Fibroblast of the aortic adventitia (primary cell): ENCODE measurements around the gene E2F8. TPM values are rescaled to one million over a fixed set of nuclear protein-coding genes. Genes with fewer than 3 reads are reported as not detected.

ENCODE experiments used
- DNase-seq: peaks from one replicate; pipeline ENCODE4 v3.0.0-alpha.2; 2010; ENCODE audit warnings: low read depth
- H3K4me3 ChIP-seq: 2 replicates; pipeline ENCODE4 v1.5.1; 2011; ENCODE audit warnings: low read depth, mild to moderate bottlenecking, control low read depth, low read length, moderate library complexity
- total RNA-seq: library from RNA; depleted of rRNA; stranded (reverse); fragments of >200 nt; gene quantifications from 2 replicates; pipeline ENCODE4 v1.2.3, GENCODE V29; 2012; ENCODE audit warnings: low replicate concordance
- TF ChIP-seq, protein P1 (sequence below): IDR thresholded peaks from 2 replicates; pipeline ENCODE4 v1.5.1; 2011; ENCODE audit warnings: mild to moderate bottlenecking, low read length, control low read depth, inconsistent platforms; ENCODE audit not compliant: insufficient read depth

Gene E2F8
- total RNA-seq, 1 donor, result 4.4 TPM

- TF ChIP-seq, protein P1, sequence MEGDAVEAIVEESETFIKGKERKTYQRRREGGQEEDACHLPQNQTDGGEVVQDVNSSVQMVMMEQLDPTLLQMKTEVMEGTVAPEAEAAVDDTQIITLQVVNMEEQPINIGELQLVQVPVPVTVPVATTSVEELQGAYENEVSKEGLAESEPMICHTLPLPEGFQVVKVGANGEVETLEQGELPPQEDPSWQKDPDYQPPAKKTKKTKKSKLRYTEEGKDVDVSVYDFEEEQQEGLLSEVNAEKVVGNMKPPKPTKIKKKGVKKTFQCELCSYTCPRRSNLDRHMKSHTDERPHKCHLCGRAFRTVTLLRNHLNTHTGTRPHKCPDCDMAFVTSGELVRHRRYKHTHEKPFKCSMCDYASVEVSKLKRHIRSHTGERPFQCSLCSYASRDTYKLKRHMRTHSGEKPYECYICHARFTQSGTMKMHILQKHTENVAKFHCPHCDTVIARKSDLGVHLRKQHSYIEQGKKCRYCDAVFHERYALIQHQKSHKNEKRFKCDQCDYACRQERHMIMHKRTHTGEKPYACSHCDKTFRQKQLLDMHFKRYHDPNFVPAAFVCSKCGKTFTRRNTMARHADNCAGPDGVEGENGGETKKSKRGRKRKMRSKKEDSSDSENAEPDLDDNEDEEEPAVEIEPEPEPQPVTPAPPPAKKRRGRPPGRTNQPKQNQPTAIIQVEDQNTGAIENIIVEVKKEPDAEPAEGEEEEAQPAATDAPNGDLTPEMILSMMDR, result no peak
- no peak overlapping the region for H3K4me3 ChIP-seq
- peak; percentile 41 for DNase-seq
Measured at GRCh38 chr11:19209617-19210370, 31.0 kb downstream of the E2F8 start.

- TF ChIP-seq, protein P1, result no peak
- H3K4me3 ChIP-seq, result no peak overlapping the region
- DNase-seq, result no peak
Measured at GRCh38 chr11:19208959-19209546, 31.7 kb downstream of the E2F8 start.

- TF ChIP-seq, protein P1, result no peak
- H3K4me3 ChIP-seq, result no peak overlapping the region
- DNase-seq, result no peak
Measured at GRCh38 chr11:19208181-19208580, 32.6 kb downstream of the E2F8 start.

DNA sequence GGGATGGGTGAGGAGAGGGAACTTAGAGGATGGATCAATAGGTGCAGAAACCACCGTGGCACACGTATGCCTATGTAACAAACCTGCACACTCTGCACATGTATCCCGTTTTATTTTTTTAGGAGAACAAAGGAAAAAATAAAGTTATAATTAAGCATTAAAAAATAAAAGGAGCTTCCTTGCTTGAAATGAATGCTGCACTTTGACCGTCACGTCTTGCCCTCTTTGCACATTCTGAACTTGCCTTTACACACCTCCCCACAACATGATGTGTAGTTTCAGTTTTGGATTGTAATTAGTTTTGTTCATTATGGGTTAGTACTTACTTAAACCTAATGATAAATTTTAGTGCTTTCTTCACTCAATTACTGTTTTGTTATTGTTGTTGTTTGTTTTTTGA, 35.9 kb downstream of the E2F8 start:
- TF ChIP-seq, protein P1, result no peak
- DNase-seq, result no peak
- H3K4me3 ChIP-seq, result no peak overlapping the region

DNA sequence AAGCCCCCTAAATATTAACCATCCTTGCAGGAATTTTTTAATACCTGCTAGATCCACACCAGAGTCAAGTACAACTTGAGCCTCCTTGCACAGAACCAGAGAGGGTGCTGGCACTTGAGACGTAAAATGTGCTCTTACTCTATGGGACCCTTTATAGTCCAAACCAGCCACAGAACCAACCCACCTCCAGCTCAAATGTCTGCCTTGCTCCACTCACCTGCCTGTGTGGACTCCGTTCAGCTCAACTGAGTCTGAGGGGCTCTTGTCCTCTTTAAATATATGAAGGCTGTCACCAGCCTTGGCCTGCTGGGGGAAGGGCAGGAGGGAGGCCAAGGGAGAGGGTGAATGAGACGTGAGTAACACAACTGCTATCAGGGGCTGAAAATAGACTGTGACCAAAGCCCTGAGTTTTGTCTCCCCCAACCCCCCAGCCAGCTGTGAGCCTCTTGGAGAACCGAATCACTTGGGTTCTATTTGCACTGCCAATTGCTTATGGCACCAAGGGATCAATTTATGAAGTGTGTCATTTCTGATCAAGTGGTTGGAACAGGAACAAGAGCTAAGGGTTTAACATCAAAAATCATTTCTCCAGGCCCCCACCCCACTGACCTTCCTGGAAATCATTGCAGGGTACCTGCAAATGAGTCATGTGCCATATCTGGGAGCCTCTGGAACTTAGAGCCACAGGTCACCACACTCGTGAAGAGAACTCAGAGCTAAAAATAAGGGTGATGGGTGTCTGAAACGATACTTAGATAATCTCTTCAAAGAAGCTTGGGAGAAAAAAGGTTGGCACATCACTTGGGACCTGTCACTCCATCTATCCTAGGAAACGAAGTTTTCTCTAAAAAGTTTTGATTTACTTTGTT, 38.8 kb downstream of the E2F8 start, which contains the start of gene CSRP3:
TSS of gene CSRP3 (minus strand) at position 247 of the 869 bp plus-strand sequence. CDS start 9,535 bp downstream, outside the sequence.
- no peak within 1 kb of the TSS for H3K4me3 ChIP-seq
- peak; percentile 46 for DNase-seq
- TF ChIP-seq, protein P1, result no peak

DNA sequence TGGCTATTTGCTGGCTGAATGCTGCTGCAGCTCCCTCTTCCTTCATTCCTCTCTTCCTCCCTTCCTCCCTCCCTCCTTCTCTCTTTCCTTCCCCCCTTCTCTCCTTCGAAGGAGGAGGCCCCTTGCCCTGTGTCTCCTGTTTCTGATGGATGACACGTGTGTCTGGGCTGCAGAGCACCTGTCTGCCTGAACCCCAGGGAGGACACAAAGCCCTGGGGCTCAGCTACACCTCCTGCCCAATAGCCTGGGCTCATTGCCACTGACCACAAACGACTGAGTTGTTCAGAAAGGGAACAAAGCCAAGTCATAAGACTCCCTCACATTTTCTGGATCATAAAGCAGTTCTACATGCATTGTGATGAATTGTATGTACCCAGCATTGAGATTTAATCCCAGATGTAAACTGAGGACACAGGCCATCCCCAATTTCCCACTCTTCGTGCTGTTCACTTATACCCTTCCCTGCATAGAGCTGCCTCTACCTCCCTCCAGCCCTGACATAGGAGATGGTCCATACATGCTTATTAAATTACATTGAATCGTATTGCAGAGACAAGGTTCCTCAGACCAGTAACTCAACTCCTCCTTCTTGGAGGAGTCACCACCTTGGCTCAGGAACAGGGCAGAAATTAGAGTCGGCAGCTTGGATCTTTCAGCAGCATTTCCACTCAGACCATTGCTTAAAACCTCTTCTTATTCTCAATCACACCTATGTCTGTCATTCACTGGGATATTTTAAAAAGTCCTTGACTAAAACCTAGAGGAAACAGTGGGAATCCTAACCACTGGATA, 40.1 kb downstream of the E2F8 start:
- peak overlapping the region; percentile 2 for H3K4me3 ChIP-seq
- TF ChIP-seq, protein P1, result no peak
- peak; percentile 90 for DNase-seq
